HepG2 (cell line): ENCODE measurements around the gene LRRC28. TPM values are rescaled to one million over a fixed set of nuclear protein-coding genes. Genes with fewer than 3 reads are reported as not detected.

Source experiments
- CEBPZ ChIP-seq: IDR thresholded peaks from 2 replicates; pipeline ENCODE4 v1.6.1; 2012; ENCODE audit warnings: low read length, improper control_type of control experiment
- DMTF1 ChIP-seq: sonication (generic); formaldehyde crosslinking; IDR thresholded peaks from 2 replicates; pipeline ENCODE4 v1.4.0; 2020; ENCODE audit warnings: mild to moderate bottlenecking, missing genetic modification reagents
- EP300 ChIP-seq, 3 experiments: sonication (generic) in 1 of 3; formaldehyde crosslinking in 1 of 3; IDR thresholded peaks; 2 replicates each; pipeline versions ENCODE4 v1.5.1 to v1.6.1; 2011 to 2020; ENCODE audit warnings: low read depth in 2 of 3, low read length in 2 of 3, borderline replicate concordance in 1 of 3, improper control_type of control experiment in 1 of 3, mild to moderate bottlenecking in 1 of 3, missing genetic modification reagents in 1 of 3, moderate library complexity in 1 of 3
- HNF4A ChIP-seq: sonication (generic); formaldehyde crosslinking; IDR thresholded peaks from 2 replicates; pipeline ENCODE4 v1.4.0; 2020; ENCODE audit warnings: missing genetic modification reagents
- MEIS1 ChIP-seq: sonication (generic); formaldehyde crosslinking; IDR thresholded peaks from 2 replicates; pipeline ENCODE4 v1.9.0; 2021; ENCODE audit warnings: mild to moderate bottlenecking, missing genetic modification reagents, moderate library complexity, borderline replicate concordance
- NFKBIZ ChIP-seq: IDR thresholded peaks from 2 replicates; pipeline ENCODE4 v1.6.1; 2018; ENCODE audit warnings: missing genetic modification reagents, missing compliant biosample characterization
- NKX3-1 ChIP-seq: sonication (generic); formaldehyde crosslinking; IDR thresholded peaks from 2 replicates; pipeline ENCODE4 v1.5.0; 2020; ENCODE audit warnings: missing genetic modification reagents
- RARA ChIP-seq: IDR thresholded peaks from 2 replicates; pipeline ENCODE4 v1.6.1; 2016; ENCODE audit warnings: missing genetic modification reagents, missing compliant biosample characterization
- SRF ChIP-seq: IDR thresholded peaks from 2 replicates; pipeline ENCODE4 v1.6.1; 2011; ENCODE audit warnings: mild to moderate bottlenecking, low read depth, low read length, moderate library complexity
- XBP1 ChIP-seq: sonication (generic); formaldehyde crosslinking; IDR thresholded peaks from 2 replicates; pipeline ENCODE4 v1.5.0; 2020; ENCODE audit warnings: missing genetic modification reagents
- ZNF768 ChIP-seq: sonication (generic); formaldehyde crosslinking; IDR thresholded peaks from 2 replicates; pipeline ENCODE4 v1.4.0; 2020; ENCODE audit warnings: missing genetic modification reagents
- polyA plus RNA-seq, 8 experiments: library from polyadenylated mRNA; depleted of rRNA in 3 of 8; stranded (reverse) in 7 of 8; unstranded in 1 of 8; fragments of >200 nt; fragmentation: Illumina TruSeq in 4 of 8; extraction: Trizol in 4 of 8; gene quantifications; 2 replicates each; pipeline versions ENCODE4 v1.2.1 to v1.2.3, GENCODE V29; 2011 to 2016; ENCODE audit warnings: low read depth in 4 of 8, missing spikeins in 1 of 8, mixed read lengths in 1 of 8; ENCODE audit not compliant: insufficient read depth in 1 of 8
- total RNA-seq, 5 experiments: library from RNA; depleted of rRNA; stranded (reverse); fragments of >200 nt; fragmentation: Illumina TruSeq; extraction: Trizol; gene quantifications; 2 replicates each; pipeline ENCODE4 v1.2.3, GENCODE V29; 2016; ENCODE audit warnings: low read depth in 1 of 5
- TF ChIP-seq, protein P1 (sequence below): sonication (generic); formaldehyde crosslinking; IDR thresholded peaks from 2 replicates; pipeline ENCODE4 v1.4.0; 2020; ENCODE audit warnings: missing genetic modification reagents
- TF ChIP-seq, protein P2 (sequence below): sonication (generic); formaldehyde crosslinking; IDR thresholded peaks from 2 replicates; pipeline ENCODE4 v1.5.0; 2020; ENCODE audit warnings: missing genetic modification reagents
- TF ChIP-seq, protein P3 (sequence below): sonication (generic); formaldehyde crosslinking; IDR thresholded peaks from 2 replicates; pipeline ENCODE4 v1.4.0; 2020; ENCODE audit warnings: missing genetic modification reagents

The LRRC28 gene
- total and polyA plus RNA-seq, 2 of the 13 experiments (the other 11 are each of a cell fraction or from before 2014, with no cell fraction given), result 17.5 to 21.3 TPM

DNA sequence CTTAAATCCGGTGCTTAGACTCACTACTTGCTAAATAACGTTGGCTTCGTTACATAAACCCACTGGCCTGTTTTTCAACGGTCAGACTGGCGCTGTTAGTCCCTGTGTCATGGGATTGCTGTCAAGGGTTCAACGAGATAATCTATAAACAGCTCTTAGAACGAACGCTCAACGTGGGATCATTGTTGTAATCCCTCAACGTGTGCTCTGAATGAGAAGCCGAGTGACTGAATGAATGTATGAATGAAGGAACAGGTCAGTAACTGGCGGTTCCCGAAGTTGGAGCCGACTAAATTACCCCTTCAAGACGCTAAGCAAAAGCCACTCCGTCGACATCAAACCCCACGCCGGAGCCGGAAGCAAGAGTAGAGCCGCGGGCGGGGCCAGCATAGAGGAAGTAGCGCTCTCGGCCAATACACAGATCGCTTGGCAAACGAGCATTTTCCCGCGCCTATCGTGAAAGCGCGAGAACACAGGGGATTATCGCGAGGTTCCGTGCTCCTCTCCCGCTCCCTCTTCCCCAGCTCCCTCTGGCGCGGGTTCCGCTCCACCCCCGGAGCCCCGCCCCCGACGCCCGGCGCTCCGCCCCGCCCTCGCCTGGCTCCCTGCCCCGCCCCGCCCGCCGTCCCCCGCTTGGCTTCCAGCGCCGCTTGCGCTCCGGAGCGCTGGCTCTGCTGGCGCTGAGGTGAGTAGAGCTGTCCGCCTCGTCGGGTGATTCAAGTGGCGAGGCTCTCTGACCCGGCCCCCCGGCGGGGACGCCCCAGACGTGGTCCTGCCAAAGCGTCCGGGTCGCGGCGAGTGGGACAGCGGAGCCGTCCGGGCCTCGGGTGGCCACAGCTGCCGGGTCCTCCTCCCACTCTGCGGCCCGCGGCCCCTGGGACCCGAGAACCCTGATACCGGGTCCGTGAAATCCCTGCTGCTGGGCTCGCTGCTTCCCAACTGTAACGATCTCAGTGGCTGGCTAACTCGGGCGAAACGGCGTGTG, at the start of gene LRRC28 (continued):
- TF ChIP-seq, protein P1, sequence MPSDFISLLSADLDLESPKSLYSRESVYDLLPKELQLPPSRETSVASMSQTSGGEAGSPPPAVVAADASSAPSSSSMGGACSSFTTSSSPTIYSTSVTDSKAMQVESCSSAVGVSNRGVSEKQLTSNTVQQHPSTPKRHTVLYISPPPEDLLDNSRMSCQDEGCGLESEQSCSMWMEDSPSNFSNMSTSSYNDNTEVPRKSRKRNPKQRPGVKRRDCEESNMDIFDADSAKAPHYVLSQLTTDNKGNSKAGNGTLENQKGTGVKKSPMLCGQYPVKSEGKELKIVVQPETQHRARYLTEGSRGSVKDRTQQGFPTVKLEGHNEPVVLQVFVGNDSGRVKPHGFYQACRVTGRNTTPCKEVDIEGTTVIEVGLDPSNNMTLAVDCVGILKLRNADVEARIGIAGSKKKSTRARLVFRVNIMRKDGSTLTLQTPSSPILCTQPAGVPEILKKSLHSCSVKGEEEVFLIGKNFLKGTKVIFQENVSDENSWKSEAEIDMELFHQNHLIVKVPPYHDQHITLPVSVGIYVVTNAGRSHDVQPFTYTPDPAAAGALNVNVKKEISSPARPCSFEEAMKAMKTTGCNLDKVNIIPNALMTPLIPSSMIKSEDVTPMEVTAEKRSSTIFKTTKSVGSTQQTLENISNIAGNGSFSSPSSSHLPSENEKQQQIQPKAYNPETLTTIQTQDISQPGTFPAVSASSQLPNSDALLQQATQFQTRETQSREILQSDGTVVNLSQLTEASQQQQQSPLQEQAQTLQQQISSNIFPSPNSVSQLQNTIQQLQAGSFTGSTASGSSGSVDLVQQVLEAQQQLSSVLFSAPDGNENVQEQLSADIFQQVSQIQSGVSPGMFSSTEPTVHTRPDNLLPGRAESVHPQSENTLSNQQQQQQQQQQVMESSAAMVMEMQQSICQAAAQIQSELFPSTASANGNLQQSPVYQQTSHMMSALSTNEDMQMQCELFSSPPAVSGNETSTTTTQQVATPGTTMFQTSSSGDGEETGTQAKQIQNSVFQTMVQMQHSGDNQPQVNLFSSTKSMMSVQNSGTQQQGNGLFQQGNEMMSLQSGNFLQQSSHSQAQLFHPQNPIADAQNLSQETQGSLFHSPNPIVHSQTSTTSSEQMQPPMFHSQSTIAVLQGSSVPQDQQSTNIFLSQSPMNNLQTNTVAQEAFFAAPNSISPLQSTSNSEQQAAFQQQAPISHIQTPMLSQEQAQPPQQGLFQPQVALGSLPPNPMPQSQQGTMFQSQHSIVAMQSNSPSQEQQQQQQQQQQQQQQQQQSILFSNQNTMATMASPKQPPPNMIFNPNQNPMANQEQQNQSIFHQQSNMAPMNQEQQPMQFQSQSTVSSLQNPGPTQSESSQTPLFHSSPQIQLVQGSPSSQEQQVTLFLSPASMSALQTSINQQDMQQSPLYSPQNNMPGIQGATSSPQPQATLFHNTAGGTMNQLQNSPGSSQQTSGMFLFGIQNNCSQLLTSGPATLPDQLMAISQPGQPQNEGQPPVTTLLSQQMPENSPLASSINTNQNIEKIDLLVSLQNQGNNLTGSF (CRISPR knock-in tag), result no peak
- TF ChIP-seq, protein P2, sequence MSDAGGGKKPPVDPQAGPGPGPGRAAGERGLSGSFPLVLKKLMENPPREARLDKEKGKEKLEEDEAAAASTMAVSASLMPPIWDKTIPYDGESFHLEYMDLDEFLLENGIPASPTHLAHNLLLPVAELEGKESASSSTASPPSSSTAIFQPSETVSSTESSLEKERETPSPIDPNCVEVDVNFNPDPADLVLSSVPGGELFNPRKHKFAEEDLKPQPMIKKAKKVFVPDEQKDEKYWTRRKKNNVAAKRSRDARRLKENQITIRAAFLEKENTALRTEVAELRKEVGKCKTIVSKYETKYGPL, result peak; percentile 64; the same call in 1 of the 2 replicates
- TF ChIP-seq NKX3-1 (CRISPR knock-in tag) (no peak), HNF4A (CRISPR knock-in tag) (no peak), NFKBIZ (CRISPR knock-in tag) (0 out of 2 replicates have a peak, but pooled peaks have one; percentile 40), CEBPZ (no peak), DMTF1 (CRISPR knock-in tag) (no peak), RARA (CRISPR knock-in tag) (no peak), EP300 (IDR thresholded peaks at IDR 0.05; ENCODE audit: low read depth in 2 of 2, low read length in 2 of 2) (no peak), EP300 (CRISPR knock-in tag; IDR thresholded peaks at IDR 0.05; ENCODE audit: borderline replicate concordance) (no peak), SRF (no peak), XBP1 (CRISPR knock-in tag) (no peak), ZNF768 (CRISPR knock-in tag) (peak; percentile 39; the same call in 1 of the 2 replicates), MEIS1 (CRISPR knock-in tag) (no peak)
- TF ChIP-seq, protein P3, sequence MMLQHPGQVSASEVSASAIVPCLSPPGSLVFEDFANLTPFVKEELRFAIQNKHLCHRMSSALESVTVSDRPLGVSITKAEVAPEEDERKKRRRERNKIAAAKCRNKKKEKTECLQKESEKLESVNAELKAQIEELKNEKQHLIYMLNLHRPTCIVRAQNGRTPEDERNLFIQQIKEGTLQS (CRISPR knock-in tag), result 0 out of 2 replicates have a peak, but pooled peaks have one; percentile 9
